HepG2 (cell line): ENCODE results near the gene CELSR2. TPM values are rescaled to one million over a fixed set of nuclear protein-coding genes. Genes with fewer than 3 reads are reported as not detected.
A peak's percentile ranks its signal among the peaks of the same experiment; 100 is the strongest.

Experiments used
- BATF2 ChIP-seq: sonication (generic); formaldehyde crosslinking; IDR thresholded peaks from 2 replicates; pipeline ENCODE4 v1.8.0; 2022; ENCODE audit warnings: mild to moderate bottlenecking, missing genetic modification reagents, moderate library complexity
- CCDC6 ChIP-seq: sonication (generic); formaldehyde crosslinking; IDR thresholded peaks from 2 replicates; pipeline ENCODE4 v1.8.1; 2022; ENCODE audit warnings: mild to moderate bottlenecking, missing genetic modification reagents, moderate library complexity
- DPF2 ChIP-seq: sonication (generic); formaldehyde crosslinking; IDR thresholded peaks from 2 replicates; pipeline ENCODE4 v1.4.0; 2020; ENCODE audit warnings: mild to moderate bottlenecking, low read depth, missing genetic modification reagents, borderline replicate concordance
- ELF1 ChIP-seq: sonication (generic); formaldehyde crosslinking; IDR thresholded peaks from 2 replicates; pipeline ENCODE4 v1.4.0; 2020; ENCODE audit warnings: missing genetic modification reagents
- HINFP ChIP-seq: sonication (generic); formaldehyde crosslinking; IDR thresholded peaks from 2 replicates; pipeline ENCODE4 v1.4.0; 2020; ENCODE audit warnings: low read depth, mild to moderate bottlenecking, missing genetic modification reagents
- HMG20B ChIP-seq: conservative IDR thresholded peaks from 2 replicates; pipeline ENCODE4 v1.6.1; 2016; ENCODE audit warnings: missing genetic modification reagents, missing compliant biosample characterization
- IRF2 ChIP-seq: IDR thresholded peaks from 2 replicates; pipeline ENCODE4 v1.6.1; 2018; ENCODE audit warnings: missing genetic modification reagents, missing compliant biosample characterization
- KDM1A ChIP-seq: IDR thresholded peaks from 2 replicates; pipeline ENCODE4 v1.6.1; 2016; ENCODE audit warnings: missing compliant biosample characterization
- MZF1 ChIP-seq: sonication (generic); formaldehyde crosslinking; IDR thresholded peaks from 2 replicates; pipeline ENCODE4 v1.8.1; 2023; ENCODE audit warnings: mild to moderate bottlenecking, missing genetic modification reagents, borderline replicate concordance
- PAF1 ChIP-seq: IDR thresholded peaks from 2 replicates; pipeline ENCODE4 v1.6.1; 2016; ENCODE audit warnings: missing genetic modification reagents, missing compliant biosample characterization
- RAD21 ChIP-seq: fragments of 450-650 bp; formaldehyde crosslinking; IDR thresholded peaks from 2 replicates; pipeline ENCODE4 v1.5.0; 2020; ENCODE audit warnings: mild to moderate bottlenecking
- SATB2 ChIP-seq: sonication (generic); formaldehyde crosslinking; IDR thresholded peaks from 2 replicates; pipeline ENCODE4 v1.5.0; 2020; ENCODE audit warnings: missing genetic modification reagents
- SMC3 ChIP-seq: IDR thresholded peaks from 2 replicates; pipeline ENCODE4 v1.6.1; 2011; ENCODE audit warnings: low read length, improper control_type of control experiment
- SOX6 ChIP-seq, 2 experiments: fragments of 450-650 bp in 1 of 2; sonication (generic) in 1 of 2; formaldehyde crosslinking in 1 of 2; IDR thresholded peaks; 2 replicates each; pipeline versions ENCODE4 v1.4.0 to v1.6.1; 2017 to 2020; ENCODE audit warnings: antibody characterized with exemption in 1 of 2, mild to moderate bottlenecking in 1 of 2, missing genetic modification reagents in 1 of 2
- SP5 ChIP-seq: IDR thresholded peaks from 2 replicates; pipeline ENCODE4 v1.6.1; 2016; ENCODE audit warnings: low read depth, borderline replicate concordance
- TBL1XR1 ChIP-seq: fragments of 150-350 bp; IDR thresholded peaks from 2 replicates; pipeline ENCODE4 v1.6.1; 2014; ENCODE audit warnings: borderline replicate concordance, low read length; ENCODE audit not compliant: partially characterized antibody
- TEAD2 ChIP-seq: sonication (generic); formaldehyde crosslinking; IDR thresholded peaks from 2 replicates; pipeline ENCODE4 v1.9.0; 2021; ENCODE audit warnings: missing genetic modification reagents
- TFAP4 ChIP-seq: sonication (generic); IDR thresholded peaks from 2 replicates; pipeline ENCODE4 v1.6.1; 2016; ENCODE audit warnings: low read depth, borderline replicate concordance
- ZBTB21 ChIP-seq: sonication (generic); formaldehyde crosslinking; IDR thresholded peaks from 2 replicates; pipeline ENCODE4 v1.4.0; 2020; ENCODE audit warnings: missing genetic modification reagents
- ZBTB26 ChIP-seq: IDR thresholded peaks from 2 replicates; pipeline ENCODE4 v1.6.1; 2016; ENCODE audit warnings: missing compliant biosample characterization, missing genetic modification reagents, borderline replicate concordance
- ZKSCAN8 ChIP-seq: IDR thresholded peaks from 2 replicates; pipeline ENCODE4 v1.6.1; 2016; ENCODE audit warnings: borderline replicate concordance, missing genetic modification reagents, missing compliant biosample characterization
- ZNF274 ChIP-seq: sonication (generic); formaldehyde crosslinking; IDR thresholded peaks from 2 replicates; pipeline ENCODE4 v1.5.1; 2020; ENCODE audit warnings: mild to moderate bottlenecking, missing genetic modification reagents
- ZNF335 ChIP-seq: sonication (generic); formaldehyde crosslinking; IDR thresholded peaks from 2 replicates; pipeline ENCODE4 v1.4.0; 2020; ENCODE audit warnings: missing genetic modification reagents
- ZNF431 ChIP-seq: sonication (generic); formaldehyde crosslinking; IDR thresholded peaks from 2 replicates; pipeline ENCODE4 v1.9.0; 2022; ENCODE audit warnings: missing genetic modification reagents, low read depth, mild to moderate bottlenecking, borderline replicate concordance
- ZNF441 ChIP-seq: sonication (generic); formaldehyde crosslinking; IDR thresholded peaks from 2 replicates; pipeline ENCODE4 v1.7.0; 2021; ENCODE audit warnings: missing genetic modification reagents, borderline replicate concordance
- ZNF484 ChIP-seq: sonication (generic); formaldehyde crosslinking; IDR thresholded peaks from 2 replicates; pipeline ENCODE4 v1.5.1; 2020; ENCODE audit warnings: mild to moderate bottlenecking, low read depth, missing genetic modification reagents, borderline replicate concordance
- ZNF768 ChIP-seq: sonication (generic); formaldehyde crosslinking; IDR thresholded peaks from 2 replicates; pipeline ENCODE4 v1.4.0; 2020; ENCODE audit warnings: missing genetic modification reagents
- polyA plus RNA-seq, 8 experiments: library from polyadenylated mRNA; depleted of rRNA in 3 of 8; stranded (reverse) in 7 of 8; unstranded in 1 of 8; fragments of >200 nt; fragmentation: Illumina TruSeq in 4 of 8; extraction: Trizol in 4 of 8; gene quantifications; 2 replicates each; pipeline versions ENCODE4 v1.2.1 to v1.2.3, GENCODE V29; 2011 to 2016; ENCODE audit warnings: low read depth in 4 of 8, missing spikeins in 1 of 8, mixed read lengths in 1 of 8; ENCODE audit not compliant: insufficient read depth in 1 of 8
- total RNA-seq, 5 experiments: library from RNA; depleted of rRNA; stranded (reverse); fragments of >200 nt; fragmentation: Illumina TruSeq; extraction: Trizol; gene quantifications; 2 replicates each; pipeline ENCODE4 v1.2.3, GENCODE V29; 2016; ENCODE audit warnings: low read depth in 1 of 5

The CELSR2 gene
- total and polyA plus RNA-seq, 2 of the 13 experiments (the other 11 are each of a cell fraction or from before 2014, with no cell fraction given) = 4.0 to 6.6 TPM

GRCh38 chr1:109274533-109275476, 25.5 kb downstream of the CELSR2 start (continued):
- TF ChIP-seq HINFP (CRISPR knock-in tag) (no peak), MZF1 (CRISPR knock-in tag) (no peak), KDM1A (no peak), PAF1 (CRISPR knock-in tag) (no peak), HMG20B (CRISPR knock-in tag) (peak; percentile 48; the same call in 1 of the 2 replicates), CCDC6 (CRISPR knock-in tag) (no peak; the same call in 1 of the 2 replicates), ZNF768 (CRISPR knock-in tag) (peak; percentile 14; the same call in 1 of the 2 replicates), SOX6 (IDR thresholded peaks at IDR 0.05) (no peak), SOX6 (CRISPR knock-in tag; IDR thresholded peaks at IDR 0.05) (peak; percentile 77), DPF2 (CRISPR knock-in tag) (no peak), ZNF274 (CRISPR knock-in tag) (no peak; the same call in 1 of the 2 replicates), BATF2 (CRISPR knock-in tag) (no peak), SATB2 (CRISPR knock-in tag) (no peak), TFAP4 (peak; percentile 75; the same call in 1 of the 2 replicates), TEAD2 (CRISPR knock-in tag) (no peak), IRF2 (no peak), SMC3 (no peak), ZBTB26 (CRISPR knock-in tag) (no peak), ZNF335 (CRISPR knock-in tag) (no peak), ZNF484 (no peak), ZBTB21 (CRISPR knock-in tag) (no peak), ZKSCAN8 (CRISPR knock-in tag) (0 out of 2 replicates have a peak, but pooled peaks have one; percentile 35), TBL1XR1 (no peak), ZNF431 (CRISPR knock-in tag) (no peak), SP5 (CRISPR knock-in tag) (peak; percentile 67; the same call in 1 of the 2 replicates), ELF1 (no peak), RAD21 (CRISPR knock-in tag) (no peak), ZNF441 (no peak)
